RWPE2 (cell line): Measurements from ENCODE around the gene TMEM232.

Source experiments
- ATAC-seq: fragments of 200-7000 bp; cut with Tn5 transposase; 3 replicates; pipeline ENCODE4 v1.9.1; 2021; ENCODE audit warnings: low read depth
- DNase-seq: peaks from one replicate; pipeline ENCODE4 v3.0.0-alpha.2; 2020; ENCODE audit warnings: low spot score
- H3K27ac ChIP-seq: fragments of 450-650 bp; 2 replicates; pipeline ENCODE4 v1.5.1; 2017; ENCODE audit warnings: mild to moderate bottlenecking; ENCODE audit not compliant: poor library complexity, severe bottlenecking
- H3K27me3 ChIP-seq: fragments of 250-450 bp; sonication (Bioruptor Pico); 2 replicates; pipeline ENCODE4 v1.5.1; 2021; ENCODE audit warnings: mild to moderate bottlenecking, moderate library complexity; ENCODE audit not compliant: insufficient read depth, poor library complexity, severe bottlenecking
- H3K36me3 ChIP-seq: fragments of 250-450 bp; sonication (Bioruptor Pico); 2 replicates; pipeline ENCODE4 v1.5.1; 2020; ENCODE audit warnings: low read depth, mild to moderate bottlenecking, moderate library complexity
- H3K4me1 ChIP-seq: fragments of 250-450 bp; sonication (Bioruptor Pico); 2 replicates; pipeline ENCODE4 v1.5.1; 2021; ENCODE audit warnings: mild to moderate bottlenecking, moderate library complexity; ENCODE audit not compliant: insufficient read depth, poor library complexity, severe bottlenecking
- H3K4me3 ChIP-seq: fragments of 250-450 bp; sonication (Bioruptor Pico); 2 replicates; pipeline ENCODE4 v1.5.1; 2021; ENCODE audit warnings: mild to moderate bottlenecking, moderate library complexity; ENCODE audit not compliant: severe bottlenecking
- H3K9me3 ChIP-seq: fragments of 250-450 bp; sonication (Bioruptor Pico); 2 replicates; pipeline ENCODE4 v1.5.1; 2021; ENCODE audit warnings: mild to moderate bottlenecking, moderate library complexity; ENCODE audit not compliant: severe bottlenecking
- CTCF ChIP-seq: fragments of 450-650 bp; IDR thresholded peaks from one replicate; pipeline ENCODE4 v1.5.1; 2017; ENCODE audit warnings: mild to moderate bottlenecking, moderate library complexity; ENCODE audit not compliant: poor library complexity, severe bottlenecking

Gene TMEM232

GRCh38 chr5:110590187-110590586, 136.3 kb downstream of the TMEM232 start:
- ATAC-seq, result peak; percentile 90
- no peaks in the 10 kb centered on the region for H3K4me1 ChIP-seq
- DNase-seq, result no peak

GRCh38 chr5:110588286-110588980, 138.0 kb downstream of the TMEM232 start:
- H3K4me3 ChIP-seq, result no peak overlapping the region
- ATAC-seq (no peak), DNase-seq (no peak)
- H3K27me3 ChIP-seq, result peaks cover 35% of the 10 kb centered on the region
- H3K4me1 ChIP-seq, result no peaks in the 10 kb centered on the region
- no peaks in the 10 kb centered on the region for H3K36me3 ChIP-seq
- TF ChIP-seq CTCF, result no peak
- no peak overlapping the region for H3K27ac ChIP-seq
- no peaks in the 10 kb centered on the region for H3K9me3 ChIP-seq

More at GRCh38 chr5:110590187-110590586, 136.3 kb downstream of the TMEM232 start:
- H3K9me3 ChIP-seq, result no peaks in the 10 kb centered on the region
- peaks cover 27% of the 10 kb centered on the region for H3K27me3 ChIP-seq
- H3K4me3 ChIP-seq, result no peak overlapping the region
- H3K36me3 ChIP-seq, result no peaks in the 10 kb centered on the region
- TF ChIP-seq CTCF, result peak; percentile 76
- H3K27ac ChIP-seq, result no peak overlapping the region

GRCh38 chr5:110580625-110581024, 145.8 kb downstream of the TMEM232 start:
- Histone ChIP-seq H3K4me1 (no peaks in the 10 kb centered on the region), H3K27ac (no peak overlapping the region), H3K9me3 (no peaks in the 10 kb centered on the region), H3K36me3 (no peaks in the 10 kb centered on the region), H3K27me3 (peaks cover 30% of the 10 kb centered on the region), H3K4me3 (no peak overlapping the region)
- no peak for TF ChIP-seq CTCF
- DNase-seq, result no peak
- ATAC-seq, result no peak

GRCh38 chr5:110572729-110573128, 153.7 kb downstream of the TMEM232 start:
- no peak for TF ChIP-seq CTCF
- DNase-seq, result no peak
- ATAC-seq, result no peak
- no peak overlapping the region for H3K27ac ChIP-seq
- peaks cover 10% of the 10 kb centered on the region for H3K27me3 ChIP-seq
- H3K36me3 ChIP-seq, result no peaks in the 10 kb centered on the region
- H3K4me1 ChIP-seq, result no peaks in the 10 kb centered on the region
- H3K9me3 ChIP-seq, result no peaks in the 10 kb centered on the region
- no peak overlapping the region for H3K4me3 ChIP-seq

- no peaks in the 10 kb centered on the region for H3K9me3 ChIP-seq
- H3K27ac ChIP-seq, result no peak overlapping the region
- H3K27me3 ChIP-seq, result peaks cover 6% of the 10 kb centered on the region
- DNase-seq (no peak), ATAC-seq (no peak)
- TF ChIP-seq CTCF, result no peak
- no peaks in the 10 kb centered on the region for H3K36me3 ChIP-seq
- no peaks in the 10 kb centered on the region for H3K4me1 ChIP-seq
- H3K4me3 ChIP-seq, result no peak overlapping the region
These were observed 164.3 kb downstream of the TMEM232 start for GRCh38 chr5:110562191-110562590.
